Ishikawa (cell line): Measurements from ENCODE around the gene ZDHHC13.

ENCODE experiments used
- CEBPB ChIP-seq: IDR thresholded peaks from 2 replicates; pipeline ENCODE4 v1.6.1; 2012
- CREB1 ChIP-seq: IDR thresholded peaks from 2 replicates; pipeline ENCODE4 v1.6.1; 2012; ENCODE audit warnings: low read depth
- EP300 ChIP-seq: IDR thresholded peaks from 2 replicates; pipeline ENCODE4 v1.6.1; 2012; ENCODE audit warnings: borderline replicate concordance
- RAD21 ChIP-seq: IDR thresholded peaks from 2 replicates; pipeline ENCODE4 v1.6.1; 2012; ENCODE audit warnings: low read depth
- TAF1 ChIP-seq: IDR thresholded peaks from 2 replicates; pipeline ENCODE4 v1.6.1; 2012; ENCODE audit warnings: low read depth, mild to moderate bottlenecking
- TEAD4 ChIP-seq: IDR thresholded peaks from 2 replicates; pipeline ENCODE4 v1.6.1; 2012
- YY1 ChIP-seq: IDR thresholded peaks from 2 replicates; pipeline ENCODE4 v1.6.1; 2012; ENCODE audit warnings: low read depth
- ZBTB7A ChIP-seq: IDR thresholded peaks from 2 replicates; pipeline ENCODE4 v1.6.1; 2012; ENCODE audit warnings: low read depth
- TF ChIP-seq, protein P1 (sequence below): IDR thresholded peaks from 2 replicates; pipeline ENCODE4 v1.6.1; 2012; ENCODE audit warnings: low read depth, mild to moderate bottlenecking
- TF ChIP-seq, protein P2 (sequence below): IDR thresholded peaks from 2 replicates; pipeline ENCODE4 v1.6.1; 2012

DNA sequence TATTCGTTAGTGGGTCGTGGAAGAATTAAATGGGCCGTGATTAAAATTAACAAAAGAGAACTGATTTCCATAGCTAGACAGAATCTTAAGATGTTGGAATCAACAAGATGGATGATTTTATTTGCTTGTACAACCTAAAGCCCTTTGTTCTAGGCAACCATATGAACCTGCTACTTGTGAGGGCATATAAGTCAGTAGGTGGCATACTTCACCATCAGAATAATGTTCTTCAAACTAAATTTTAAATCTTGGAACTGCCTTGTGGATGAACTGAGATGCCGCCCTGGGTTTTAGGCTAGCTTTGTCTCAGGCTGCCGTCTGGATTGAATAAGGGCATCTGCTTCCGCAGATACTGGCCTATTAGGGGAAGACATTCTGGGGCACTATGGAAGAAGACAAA lies 43.9 kb downstream of the ZDHHC13 start:
- no peak for TF ChIP-seq YY1
- no peak for TF ChIP-seq EP300
- TF ChIP-seq TEAD4 = no peak
- TF ChIP-seq, protein P1, sequence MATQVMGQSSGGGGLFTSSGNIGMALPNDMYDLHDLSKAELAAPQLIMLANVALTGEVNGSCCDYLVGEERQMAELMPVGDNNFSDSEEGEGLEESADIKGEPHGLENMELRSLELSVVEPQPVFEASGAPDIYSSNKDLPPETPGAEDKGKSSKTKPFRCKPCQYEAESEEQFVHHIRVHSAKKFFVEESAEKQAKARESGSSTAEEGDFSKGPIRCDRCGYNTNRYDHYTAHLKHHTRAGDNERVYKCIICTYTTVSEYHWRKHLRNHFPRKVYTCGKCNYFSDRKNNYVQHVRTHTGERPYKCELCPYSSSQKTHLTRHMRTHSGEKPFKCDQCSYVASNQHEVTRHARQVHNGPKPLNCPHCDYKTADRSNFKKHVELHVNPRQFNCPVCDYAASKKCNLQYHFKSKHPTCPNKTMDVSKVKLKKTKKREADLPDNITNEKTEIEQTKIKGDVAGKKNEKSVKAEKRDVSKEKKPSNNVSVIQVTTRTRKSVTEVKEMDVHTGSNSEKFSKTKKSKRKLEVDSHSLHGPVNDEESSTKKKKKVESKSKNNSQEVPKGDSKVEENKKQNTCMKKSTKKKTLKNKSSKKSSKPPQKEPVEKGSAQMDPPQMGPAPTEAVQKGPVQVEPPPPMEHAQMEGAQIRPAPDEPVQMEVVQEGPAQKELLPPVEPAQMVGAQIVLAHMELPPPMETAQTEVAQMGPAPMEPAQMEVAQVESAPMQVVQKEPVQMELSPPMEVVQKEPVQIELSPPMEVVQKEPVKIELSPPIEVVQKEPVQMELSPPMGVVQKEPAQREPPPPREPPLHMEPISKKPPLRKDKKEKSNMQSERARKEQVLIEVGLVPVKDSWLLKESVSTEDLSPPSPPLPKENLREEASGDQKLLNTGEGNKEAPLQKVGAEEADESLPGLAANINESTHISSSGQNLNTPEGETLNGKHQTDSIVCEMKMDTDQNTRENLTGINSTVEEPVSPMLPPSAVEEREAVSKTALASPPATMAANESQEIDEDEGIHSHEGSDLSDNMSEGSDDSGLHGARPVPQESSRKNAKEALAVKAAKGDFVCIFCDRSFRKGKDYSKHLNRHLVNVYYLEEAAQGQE = no peak
- no peak for TF ChIP-seq CREB1
- TF ChIP-seq, protein P2, sequence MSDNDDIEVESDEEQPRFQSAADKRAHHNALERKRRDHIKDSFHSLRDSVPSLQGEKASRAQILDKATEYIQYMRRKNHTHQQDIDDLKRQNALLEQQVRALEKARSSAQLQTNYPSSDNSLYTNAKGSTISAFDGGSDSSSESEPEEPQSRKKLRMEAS = no peak
- TF ChIP-seq TAF1 = no peak
- TF ChIP-seq CEBPB = no peak
- no peak for TF ChIP-seq ZBTB7A
- TF ChIP-seq RAD21 = no peak
